Activated CD4-positive, alpha-beta T cell treated with anti-CD3 and anti-CD28 coated beads, Interleukin-2, amount 50 U/mL, for 1 hour (primary cell): ENCODE measurements around the gene VPS35.
"Not testable (repeated sequence)": the region's sequence is repeated elsewhere in the genome, so short reads cannot be mapped to it uniquely, and the experiment has no call there.

Experiments
- DNase-seq: peaks from one replicate; pipeline ENCODE4 v3.0.0-alpha.2; 2020

VPS35 gene

DNA sequence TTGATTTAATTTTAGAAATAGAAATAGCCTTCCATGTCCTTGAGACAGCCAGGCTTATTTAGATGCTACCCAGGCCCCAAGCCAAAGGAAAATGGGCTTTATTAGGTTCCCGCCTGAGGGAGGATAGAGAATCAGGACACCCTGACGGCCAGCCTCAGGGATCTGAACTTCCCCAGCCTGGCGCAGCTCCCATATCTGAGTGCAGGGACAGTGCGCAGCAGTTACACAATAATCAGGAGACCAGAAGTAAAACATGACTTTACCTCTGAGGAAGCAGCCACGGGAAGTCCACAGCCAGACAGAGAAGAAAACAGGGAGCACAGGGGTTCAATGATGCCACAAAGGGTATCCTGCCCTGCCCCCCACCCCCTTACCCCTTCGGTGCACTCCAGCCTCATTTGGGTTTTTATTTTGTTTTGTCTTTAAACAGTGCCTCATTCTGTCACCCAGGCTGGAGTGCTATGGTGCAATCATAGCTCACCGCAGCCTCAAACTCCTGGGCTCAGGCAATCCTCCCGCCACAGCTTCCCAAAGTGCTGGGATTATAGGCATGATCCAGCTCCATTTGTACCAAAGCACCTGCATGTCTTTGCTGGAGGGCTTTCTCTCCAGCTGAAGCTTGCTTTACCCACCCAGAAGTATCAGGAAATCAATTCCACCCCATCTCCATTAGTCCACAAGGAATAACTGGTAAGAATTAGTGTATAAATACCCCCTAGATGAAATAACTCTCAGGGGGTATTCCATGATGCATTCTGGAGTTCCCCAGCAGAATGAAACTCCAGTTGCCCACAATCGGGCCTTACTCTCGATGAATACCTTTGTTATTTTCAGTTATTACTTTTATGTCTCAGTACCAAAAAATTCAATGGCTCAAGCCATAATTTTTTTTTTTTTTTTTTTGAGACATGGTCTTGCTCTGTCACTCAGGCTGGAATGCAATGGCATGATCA, 22.4 kb upstream of the VPS35 start:
- no peak for DNase-seq

DNA sequence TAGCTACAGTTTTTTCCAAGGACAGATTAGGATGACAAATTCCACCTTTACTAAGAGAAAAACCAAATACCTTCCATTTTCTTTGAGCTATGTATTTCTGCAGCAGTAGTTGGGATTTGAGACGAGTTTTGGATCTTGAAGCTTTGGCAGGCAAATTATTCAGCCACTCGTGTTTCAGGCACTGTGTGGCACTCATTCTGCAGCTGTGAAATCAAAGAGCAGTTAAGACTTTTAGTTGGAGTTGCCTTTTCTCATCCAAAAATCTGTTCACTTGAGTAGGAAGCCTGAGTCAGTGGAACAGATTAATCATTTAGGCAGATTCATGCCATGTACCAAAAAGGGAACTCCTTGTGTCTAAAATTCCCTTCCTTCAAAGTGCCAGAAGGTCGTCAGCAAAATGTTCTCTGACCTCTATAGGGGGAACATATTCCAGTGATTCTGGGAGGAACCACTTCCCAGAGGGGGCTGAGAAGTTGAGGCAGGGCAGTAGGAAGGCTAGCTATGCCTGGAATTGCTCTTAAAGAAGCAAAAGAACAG, 20.6 kb upstream of the VPS35 start:
- no peak for DNase-seq

DNA sequence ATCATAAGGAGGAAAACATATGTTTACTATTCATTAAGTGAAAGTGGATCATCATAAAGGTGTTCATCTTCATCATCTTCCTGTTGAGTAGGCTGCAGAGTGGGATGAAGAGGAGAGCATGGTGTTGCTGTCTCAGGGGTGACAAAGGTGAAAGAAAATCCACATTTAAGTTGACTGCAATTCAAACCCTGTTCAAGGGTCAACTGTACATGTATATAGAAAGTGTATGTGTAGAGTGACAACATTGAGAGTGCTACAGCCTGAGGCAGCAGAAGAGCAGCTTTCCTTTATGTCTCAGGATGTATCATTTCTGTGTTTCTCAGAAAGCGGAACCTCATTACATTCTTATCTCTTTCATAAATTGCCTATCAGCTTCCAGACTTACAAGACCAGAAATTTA, 17.7 kb upstream of the VPS35 start:
- no peak for DNase-seq

DNA sequence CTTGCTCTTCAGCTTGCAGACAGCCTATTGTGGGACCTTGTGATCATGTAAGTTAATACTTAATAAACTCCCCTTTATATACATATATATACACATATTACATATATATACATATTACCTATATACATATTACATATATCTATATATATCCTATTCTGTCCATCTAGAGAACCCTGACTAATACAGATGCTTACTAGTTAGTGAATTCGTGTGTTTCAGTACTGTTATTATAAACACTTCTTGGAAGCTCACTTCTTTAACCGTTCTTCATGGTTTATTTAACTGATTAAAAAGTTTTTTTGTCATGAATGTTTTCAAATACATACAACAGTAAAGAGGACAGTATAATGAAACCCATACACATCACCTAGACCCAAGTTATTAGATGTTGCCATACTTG, 13.1 kb upstream of the VPS35 start:
- no peak for DNase-seq

DNA sequence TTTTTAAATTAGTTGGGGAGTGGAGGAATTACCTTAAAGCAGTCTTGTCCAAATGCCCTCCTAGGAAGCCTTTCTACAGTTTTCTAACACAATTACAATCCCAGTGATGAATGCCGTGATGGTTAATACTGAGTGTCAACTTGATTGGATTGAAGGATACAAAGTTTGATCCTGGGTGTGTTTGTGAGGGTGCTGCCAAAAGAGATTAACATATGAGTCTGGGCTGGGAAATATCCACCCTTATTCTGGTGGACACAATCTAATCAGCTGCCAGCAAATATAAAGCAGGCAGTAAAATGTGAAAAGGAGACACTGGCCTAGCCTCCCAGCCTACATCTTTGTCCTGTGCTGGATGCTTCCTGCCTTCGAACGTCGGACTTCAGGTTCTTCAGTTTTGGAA, 12.6 kb upstream of the VPS35 start:
- DNase-seq = no peak

DNA sequence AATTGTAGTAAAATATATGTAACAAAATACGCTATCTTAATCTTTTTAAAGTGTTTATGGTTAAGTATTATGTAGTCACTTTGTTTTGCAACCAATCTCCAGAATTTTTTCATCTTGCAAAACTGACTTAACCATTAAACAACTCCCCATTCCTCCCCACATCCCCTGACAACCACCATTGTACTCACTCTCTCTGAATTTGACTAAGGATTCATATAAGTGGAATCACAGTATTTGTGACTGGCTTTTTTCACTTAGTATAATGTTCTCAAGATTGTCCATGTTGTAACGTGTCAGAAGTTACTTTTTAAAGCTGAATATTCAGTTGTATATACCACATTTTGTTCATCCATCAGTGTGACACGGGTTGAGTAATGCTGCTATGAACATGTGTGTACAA, 11.1 kb upstream of the VPS35 start:
- DNase-seq = no peak

DNA sequence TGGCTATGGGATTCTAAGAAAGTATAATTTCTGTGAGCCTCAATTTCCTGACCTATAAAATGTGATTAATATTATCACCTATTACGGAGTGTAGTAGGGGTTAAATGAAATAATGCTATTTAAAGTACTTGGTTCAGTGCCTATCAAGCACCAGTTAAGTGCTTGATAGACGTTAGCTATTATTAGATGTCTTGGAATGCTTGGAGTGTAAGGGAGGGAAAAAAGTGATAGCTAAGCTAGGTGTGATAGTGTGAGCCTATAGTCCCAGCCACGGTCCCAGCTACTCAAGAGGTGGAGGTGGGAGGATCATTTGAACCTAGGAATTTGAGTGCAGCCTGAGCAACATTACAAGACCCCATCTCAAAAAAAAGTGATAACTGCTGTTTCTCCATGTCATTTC, 8.0 kb upstream of the VPS35 start:
- DNase-seq = no peak

DNA sequence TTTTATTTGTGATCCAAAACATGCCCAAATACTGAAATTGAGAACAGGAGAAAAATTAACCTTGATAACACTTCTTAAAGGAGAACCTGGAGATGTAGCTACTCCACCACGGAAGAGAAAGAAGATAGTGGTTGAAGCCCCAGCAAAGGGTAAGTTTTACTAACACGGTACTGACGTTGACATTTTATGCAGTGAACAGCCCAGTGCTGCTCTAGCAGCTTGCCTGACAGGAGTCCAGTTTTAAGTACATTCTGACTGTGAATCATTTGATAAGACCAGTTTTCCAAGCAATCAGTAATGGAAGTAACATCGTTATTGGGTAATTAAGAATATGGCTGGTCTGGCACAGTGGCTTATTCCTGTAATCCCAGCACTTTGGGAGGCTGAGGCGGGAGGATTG, 7.0 kb upstream of the VPS35 start:
- DNase-seq = no peak

DNA sequence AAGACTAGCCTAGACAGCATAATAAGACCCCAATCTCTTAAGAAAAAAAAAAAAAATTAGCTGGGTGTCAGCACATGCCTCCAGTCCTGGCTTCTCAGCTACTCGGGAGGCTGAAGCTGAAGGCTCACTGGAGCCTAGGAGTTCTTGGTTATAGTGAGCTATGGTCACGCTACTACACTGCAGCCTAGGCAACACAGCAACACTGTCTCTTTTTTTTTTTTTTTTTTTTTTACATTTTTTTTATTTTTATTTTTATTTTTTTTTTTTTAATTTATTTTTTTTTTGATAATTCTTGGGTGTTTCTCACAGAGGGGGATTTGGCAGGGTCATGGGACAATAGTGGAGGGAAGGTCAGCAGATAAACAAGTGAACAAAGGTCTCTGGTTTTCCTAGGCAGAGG, 4.6 kb upstream of the VPS35 start:
- DNase-seq = no peak

DNA sequence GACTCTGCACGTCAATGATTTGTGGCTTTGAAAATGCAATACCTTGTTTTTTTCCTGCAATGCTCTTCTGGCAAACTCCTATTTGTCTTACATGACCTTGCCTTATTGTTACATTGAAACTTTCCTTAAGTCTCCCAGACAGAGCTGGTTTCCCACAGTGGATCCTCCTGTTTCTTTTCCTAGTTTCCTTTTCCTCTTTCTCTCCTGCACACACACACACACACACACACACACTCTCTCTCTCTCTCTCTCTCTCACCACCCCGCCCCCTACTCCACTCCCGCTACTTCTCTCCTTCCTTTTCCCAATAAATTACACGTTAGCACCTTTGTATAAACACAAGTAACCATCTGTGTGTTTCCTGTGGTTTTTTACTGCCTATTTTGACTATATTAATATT, 2.7 kb upstream of the VPS35 start:
- no peak for DNase-seq

DNA sequence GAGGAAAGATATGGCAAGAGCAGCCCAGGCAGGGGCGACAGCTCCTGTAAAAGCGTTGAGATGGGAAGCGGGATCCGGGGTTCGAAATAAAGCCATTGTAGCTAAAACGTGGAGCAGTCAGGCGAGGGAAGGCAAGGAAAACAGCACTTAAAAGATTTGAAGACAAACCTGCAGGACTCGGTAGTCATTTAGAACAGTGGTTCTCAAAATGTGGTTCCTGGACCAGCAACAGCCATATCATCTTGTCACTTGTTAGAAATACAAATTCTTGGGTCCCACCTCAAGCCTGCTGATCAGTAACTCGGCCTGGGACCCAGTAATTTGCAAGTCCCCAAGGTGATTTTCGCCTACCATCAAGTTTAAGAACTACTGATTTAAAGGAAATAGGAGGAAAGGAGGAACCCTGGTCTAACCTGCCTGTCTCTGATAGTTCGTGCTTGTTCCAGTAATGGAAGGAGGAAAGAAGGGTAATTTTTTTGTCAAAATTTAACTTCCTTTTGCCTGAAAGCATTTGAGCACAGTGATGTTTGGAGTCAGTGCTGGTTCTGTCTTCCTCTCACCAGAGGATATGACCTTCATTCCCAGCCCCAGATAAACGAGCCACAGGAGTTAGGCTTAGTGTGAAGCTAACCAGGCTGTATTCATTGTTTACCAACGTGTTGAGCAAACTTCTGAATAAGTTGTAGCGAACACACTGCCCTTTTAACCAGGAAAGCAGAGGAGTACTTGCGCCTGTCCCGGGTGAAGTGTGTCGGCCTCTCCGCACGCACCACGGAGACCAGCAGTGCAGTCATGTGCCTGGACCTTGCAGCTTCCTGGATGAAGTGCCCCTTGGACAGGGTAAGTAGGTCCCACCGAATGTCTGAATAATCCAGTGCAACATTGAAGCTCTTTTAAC, 1.6 kb upstream of the VPS35 start:
- no peak for DNase-seq

DNA sequence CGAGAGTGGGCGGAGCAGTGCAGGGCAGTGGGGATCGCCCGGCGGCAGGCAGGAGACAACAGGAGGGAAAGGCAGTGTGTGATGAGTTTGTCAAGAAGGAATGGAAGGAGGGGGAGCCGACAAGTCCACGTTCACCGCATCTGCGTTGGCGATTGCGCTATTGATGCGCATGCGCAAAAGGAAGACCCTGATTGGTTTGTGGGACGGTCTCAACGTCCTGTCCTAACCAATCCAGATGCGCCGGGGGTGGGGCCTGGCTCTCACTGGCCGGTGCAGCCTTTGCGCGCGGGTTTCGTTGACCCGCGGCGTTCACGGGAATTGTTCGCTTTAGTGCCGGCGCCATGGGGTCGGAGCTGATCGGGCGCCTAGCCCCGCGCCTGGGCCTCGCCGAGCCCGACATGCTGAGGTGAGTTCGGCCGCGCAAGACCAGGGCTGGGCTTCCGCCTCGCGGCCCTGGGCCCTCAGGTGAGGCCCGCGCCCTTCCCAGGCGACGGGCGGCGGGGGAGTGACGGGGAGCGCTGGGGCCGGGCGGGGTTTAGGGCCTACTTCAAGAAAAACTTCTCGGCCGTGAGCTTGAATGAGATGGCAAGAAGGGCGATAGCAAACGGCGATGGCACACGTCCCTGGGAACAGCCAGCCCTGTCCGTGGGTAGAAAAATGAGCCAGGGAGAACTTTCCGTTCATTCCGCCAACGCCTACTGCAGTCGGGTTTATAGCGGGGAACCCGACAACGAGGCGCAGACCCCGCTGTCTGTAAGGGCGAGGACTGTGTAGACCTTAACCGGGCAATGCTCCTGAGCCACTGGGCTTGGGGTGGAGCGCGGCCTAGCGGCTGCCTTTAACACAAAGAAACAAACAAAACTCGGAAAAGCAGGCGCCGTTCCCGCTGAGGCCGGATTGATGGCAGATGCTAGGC, 645 bp upstream of the VPS35 start, which contains the start of gene ORC6:
TSS of gene ORC6 (plus strand) at position 295 of the 916 bp plus-strand sequence. CDS start at position 342, 47 bp downstream.
- DNase-seq = peak; percentile 97

DNA sequence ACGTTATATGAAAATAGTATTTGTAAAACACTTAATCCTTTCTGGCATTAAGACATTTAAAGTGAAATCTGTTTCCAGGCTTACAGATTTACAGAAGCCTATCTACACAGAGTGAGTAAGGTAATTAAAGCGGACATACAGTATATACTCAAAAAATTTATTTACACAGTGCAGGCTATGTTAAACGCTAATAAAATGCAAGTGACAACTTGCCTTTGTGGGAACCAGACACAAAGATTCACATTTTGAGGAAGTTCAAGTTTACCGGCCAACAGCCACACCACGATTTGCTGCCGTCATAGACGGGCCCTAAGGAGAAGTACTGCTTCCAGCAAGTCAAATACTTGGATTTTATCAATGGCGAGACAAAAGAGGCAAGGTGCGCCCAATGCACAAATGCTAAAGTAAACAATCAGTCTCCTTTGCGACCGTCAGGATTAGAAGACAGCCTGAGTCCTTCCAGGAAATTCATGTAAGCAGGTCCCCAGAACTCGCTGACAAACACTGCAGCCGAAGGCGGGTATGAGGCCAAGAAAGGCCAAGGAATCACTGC, 801 bp downstream of the VPS35 start:
- DNase-seq = no peak

DNA sequence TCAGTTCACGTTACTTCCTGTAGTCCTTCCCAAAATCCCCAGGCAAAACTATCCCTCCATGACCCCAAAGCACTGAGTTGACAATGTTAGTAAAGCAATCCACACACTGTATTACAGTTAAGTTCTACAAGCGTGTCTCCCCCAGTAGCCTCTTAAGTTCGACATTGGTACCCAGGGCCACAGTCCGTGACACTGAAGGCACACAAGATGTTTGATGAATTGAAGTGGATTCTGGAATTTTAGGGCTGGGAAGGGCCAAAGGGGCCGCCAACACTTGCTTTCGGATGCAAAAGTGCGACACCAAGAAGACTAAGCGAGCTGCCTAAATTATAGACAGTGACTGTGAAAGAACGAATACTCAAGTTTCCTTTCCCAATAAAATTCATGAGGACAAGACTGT, 1.5 kb downstream of the VPS35 start:
- no peak for DNase-seq

DNA sequence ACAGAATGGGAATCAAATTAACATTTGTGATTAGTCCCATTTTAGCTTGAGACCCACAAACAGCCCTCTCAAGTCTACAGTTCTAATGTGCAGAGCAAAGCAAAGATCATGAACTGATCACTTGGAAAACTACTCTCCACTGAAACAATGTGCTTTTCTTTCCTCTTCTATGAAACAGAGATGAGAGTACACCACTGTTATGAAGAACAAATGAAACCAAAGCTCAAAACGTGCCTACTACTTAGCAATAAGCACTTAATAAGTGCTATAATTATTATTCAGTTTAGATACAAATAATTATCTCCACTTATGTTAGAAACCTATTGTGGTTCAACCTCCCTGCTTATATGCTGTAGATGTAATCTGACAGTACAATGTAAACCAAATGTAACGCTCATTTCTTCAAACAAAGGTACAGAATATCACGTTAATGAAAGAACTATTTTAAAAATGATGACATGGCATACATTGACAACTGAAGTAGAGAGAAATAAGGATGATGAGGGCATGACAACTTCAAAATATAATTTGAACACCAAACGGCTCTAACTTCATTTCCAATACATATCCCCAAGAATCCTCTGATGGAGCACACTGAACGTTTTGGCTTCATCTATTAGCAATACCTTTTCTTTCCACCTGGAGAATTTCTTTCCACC, 2.0 kb downstream of the VPS35 start:
- no peak for DNase-seq

DNA sequence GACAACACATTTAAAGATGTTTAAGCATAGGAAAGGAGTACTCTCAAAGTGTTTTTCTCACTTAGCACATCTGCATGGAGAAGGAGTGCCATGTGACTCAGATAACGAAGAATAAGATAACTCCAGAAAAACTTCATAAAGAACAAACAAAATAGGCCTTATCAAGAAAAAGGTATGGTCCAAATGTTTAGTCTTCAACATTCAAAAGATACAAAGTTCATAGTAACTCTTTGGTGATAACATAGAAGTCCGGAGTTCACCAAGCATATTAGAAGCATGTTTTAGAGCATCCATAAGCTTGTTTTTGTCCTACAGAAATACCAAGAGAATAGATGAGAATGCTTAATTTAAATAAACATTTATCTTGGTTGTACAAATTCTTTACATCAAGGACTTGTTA, 7.1 kb downstream of the VPS35 start:
- DNase-seq = not testable (repeated sequence)

DNA sequence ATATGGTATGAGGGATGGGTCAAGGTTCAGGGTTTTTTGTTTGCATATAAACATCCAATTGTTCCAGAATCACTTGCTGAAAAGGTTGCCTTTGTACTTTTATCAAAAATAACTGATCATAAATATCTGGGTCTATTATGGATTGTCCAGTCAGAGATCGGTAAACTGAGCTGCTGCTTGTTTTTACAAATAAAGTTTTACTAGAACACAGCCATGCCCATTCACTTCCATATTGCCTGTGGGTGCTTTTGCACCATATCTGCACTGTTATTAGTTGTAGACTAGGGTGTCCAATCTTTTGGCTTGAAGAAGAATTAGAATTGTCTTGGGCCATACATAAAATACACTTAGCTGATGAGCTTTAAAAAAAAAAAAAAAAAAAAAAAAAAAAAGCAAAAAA, 11.0 kb downstream of the VPS35 start:
- not testable (repeated sequence) for DNase-seq

DNA sequence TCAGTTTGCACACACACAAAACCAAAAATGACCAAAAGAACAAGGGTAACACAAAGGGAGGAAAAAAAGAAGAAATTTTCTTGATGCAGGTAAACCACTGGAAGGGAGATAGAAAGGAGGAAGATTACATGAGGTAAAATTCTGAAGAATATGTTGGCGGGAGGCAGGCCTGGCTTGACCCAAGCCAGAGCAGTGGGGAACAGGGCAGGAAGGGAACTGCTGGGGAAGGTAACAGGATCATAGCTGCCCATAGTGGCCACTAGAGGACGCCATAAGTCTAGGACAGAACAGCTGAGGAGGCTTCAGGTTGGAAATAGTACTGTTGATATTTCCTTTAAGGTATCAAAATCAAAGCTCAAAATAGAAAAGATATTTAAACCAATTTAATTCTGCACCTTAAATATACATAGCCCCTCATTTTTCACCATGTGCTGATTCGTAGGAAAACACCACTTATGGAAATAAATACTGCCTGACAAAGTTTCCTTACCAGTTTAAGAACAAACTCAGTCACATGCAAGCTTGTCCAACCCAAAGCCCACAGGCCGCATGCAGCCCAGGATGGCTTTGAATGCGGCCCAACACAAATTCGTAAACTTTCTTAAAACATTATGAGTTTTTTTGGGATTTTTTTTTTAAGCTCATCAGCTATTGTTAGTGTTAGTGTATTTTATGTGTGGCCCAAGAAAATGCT, 15.5 kb downstream of the VPS35 start:
- DNase-seq = peak; percentile 37

DNA sequence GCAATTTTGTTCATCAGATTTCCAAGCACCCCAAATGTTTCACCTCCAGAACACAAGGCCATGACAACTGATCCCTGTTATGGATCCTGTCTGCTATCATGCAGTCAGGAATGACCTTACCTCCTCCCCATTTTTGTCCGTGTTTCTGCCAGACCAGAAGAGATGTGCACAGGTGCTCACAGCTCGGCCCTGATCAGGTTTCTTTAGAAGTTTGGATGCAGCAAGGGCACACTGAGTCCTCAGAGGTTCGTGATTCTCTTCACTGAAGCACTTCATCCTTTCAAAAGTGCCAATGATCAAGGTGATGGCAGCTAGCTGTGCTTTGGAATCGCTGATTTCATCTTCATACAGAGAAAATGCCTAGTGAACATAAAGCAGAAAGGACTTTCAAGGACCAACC, 26.9 kb downstream of the VPS35 start:
- DNase-seq = no peak

DNA sequence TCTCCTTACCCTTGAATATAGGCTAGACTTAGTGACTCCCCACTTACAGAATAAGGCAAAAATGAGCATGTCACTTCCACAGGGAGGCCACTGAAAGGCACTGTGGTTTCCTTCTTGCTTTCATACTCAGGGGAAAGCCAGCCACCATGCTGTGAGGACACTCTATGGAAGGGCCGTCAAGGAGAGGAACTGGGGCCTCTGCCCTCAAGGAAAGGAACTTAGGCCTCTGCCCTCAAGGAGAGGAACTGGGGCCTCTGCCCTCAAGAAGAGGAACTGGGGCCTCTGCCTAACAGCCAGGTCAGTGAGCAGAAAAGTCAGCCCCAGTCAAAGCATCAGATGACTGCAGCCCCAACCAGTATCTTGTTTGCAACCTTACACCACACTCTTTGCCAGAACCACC, 30.1 kb downstream of the VPS35 start:
- DNase-seq = no peak

DNA sequence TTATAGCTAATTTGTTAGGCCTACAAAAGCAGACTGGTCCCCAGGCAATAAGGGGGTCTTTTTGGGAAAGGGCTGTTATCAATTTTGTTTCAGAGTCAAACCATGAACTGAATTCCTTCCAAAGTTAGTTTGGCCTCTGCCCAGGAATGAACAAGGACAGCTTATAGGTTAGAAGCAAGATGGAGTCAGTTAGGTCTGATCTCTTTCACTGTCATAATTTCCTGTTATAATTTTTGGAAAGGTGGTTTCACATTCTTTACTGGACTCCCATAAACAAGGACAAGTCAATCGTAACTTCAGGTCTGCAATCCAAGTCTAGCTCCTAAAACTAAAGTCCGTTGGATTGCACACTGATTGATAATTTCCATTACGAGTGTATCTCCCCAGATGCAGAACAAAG, 37.7 kb downstream of the VPS35 start:
- DNase-seq = no peak
